PC-3 (cell line): Measurements from ENCODE around the gene KRT79. TPM values are rescaled to one million over a fixed set of nuclear protein-coding genes. Genes with fewer than 3 reads are reported as not detected.

Source experiments
- ATAC-seq: fragments of 200-7000 bp; cut with Tn5 transposase; 2 replicates; pipeline ENCODE4 v1.9.1; 2020; ENCODE audit warnings: mild to moderate bottlenecking, moderate library complexity
- BruUV-seq: library from RNA; stranded (reverse); fragments of 400-500 nt; replicated peaks from 2 replicates; lab custom pipeline; 2021; lab: Mats Ljungman, UMichigan
- CTCF ChIA-PET: fragments of 300-600 bp; sonication (Branson Sonifier 250); formaldehyde crosslinking; loops from one replicate; lab custom pipeline; 2022; ENCODE audit warnings: antibody characterized with exemption; lab: Charles Lee
- POLR2A ChIA-PET: fragments of 300-600 bp; sonication (Branson Sonifier 250); formaldehyde crosslinking; loops from one replicate; lab custom pipeline; 2022; ENCODE audit warnings: antibody characterized with exemption; ENCODE audit not compliant: unreplicated experiment; lab: Charles Lee
- DNase-seq: peaks from one replicate; pipeline ENCODE4 v3.0.0-alpha.2; 2015
- H2AFZ ChIP-seq: fragments of 300-600 bp; sonication (generic); 2 replicates; pipeline ENCODE4 v1.6.0; 2016; ENCODE audit warnings: antibody characterized with exemption, low read length
- H3F3A ChIP-seq: fragments of 300-600 bp; sonication (generic); one replicate; pipeline ENCODE4 v1.6.0; 2017; ENCODE audit warnings: antibody characterized with exemption, low read length, control low read depth, mild to moderate bottlenecking; ENCODE audit not compliant: unreplicated experiment
- H3K27ac ChIP-seq: fragments of 300-600 bp; sonication (generic); 2 replicates; pipeline ENCODE4 v1.5.1; 2016; ENCODE audit warnings: mild to moderate bottlenecking, low read length
- H3K27me3 ChIP-seq: fragments of 300-600 bp; sonication (generic); 2 replicates; pipeline ENCODE4 v1.6.1; 2016; ENCODE audit warnings: low read length, mixed read lengths
- H3K36me3 ChIP-seq: fragments of 300-600 bp; sonication (generic); 2 replicates; pipeline ENCODE4 v1.6.1; 2016; ENCODE audit warnings: low read depth, mixed run types, low read length, mixed read lengths
- H3K4me1 ChIP-seq: fragments of 300-600 bp; sonication (generic); 2 replicates; pipeline ENCODE4 v1.5.1; 2016; ENCODE audit warnings: low read length; ENCODE audit not compliant: insufficient read depth
- H3K4me2 ChIP-seq: fragments of 300-600 bp; sonication (generic); 2 replicates; pipeline ENCODE4 v1.6.0; 2016; ENCODE audit warnings: low read length
- H3K4me3 ChIP-seq: fragments of 300-600 bp; sonication (generic); 2 replicates; pipeline ENCODE4 v1.5.1; 2016; ENCODE audit warnings: mild to moderate bottlenecking, low read length, mixed read lengths
- H3K79me2 ChIP-seq: fragments of 300-600 bp; sonication (generic); 2 replicates; pipeline ENCODE4 v1.6.1; 2017; ENCODE audit warnings: low read length, mixed read lengths
- H3K9ac ChIP-seq: fragments of 300-600 bp; sonication (generic); 2 replicates; pipeline ENCODE4 v1.6.0; 2016; ENCODE audit warnings: mild to moderate bottlenecking, low read length
- H3K9me2 ChIP-seq: fragments of 300-600 bp; sonication (generic); replicated peaks from 2 replicates; pipeline ENCODE4 v1.6.1; 2016; ENCODE audit warnings: mixed run types, low read length, mixed read lengths
- H3K9me3 ChIP-seq: fragments of 300-600 bp; sonication (generic); 2 replicates; pipeline ENCODE4 v1.6.1; 2016; ENCODE audit warnings: low read length, mixed read lengths
- H4K20me1 ChIP-seq: fragments of 300-600 bp; sonication (generic); 2 replicates; pipeline ENCODE4 v1.6.1; 2016; ENCODE audit warnings: low read length, mixed read lengths
- EZH2 ChIP-seq: fragments of 300-600 bp; sonication (generic); IDR thresholded peaks from one replicate; pipeline ENCODE4 v1.6.1; 2017; ENCODE audit warnings: antibody characterized with exemption, mild to moderate bottlenecking, low read length; ENCODE audit not compliant: unreplicated experiment
- EZH2phosphoT487 ChIP-seq: fragments of 300-600 bp; sonication (generic); IDR thresholded peaks from 2 replicates; pipeline ENCODE4 v1.6.1; 2018; ENCODE audit warnings: mild to moderate bottlenecking, antibody characterized with exemption, low read length, borderline replicate concordance
- intact Hi-C: fragments of 100-400 bp; cut with micrococcal nuclease; formaldehyde crosslinking; loops from 2 replicates; pipeline ENCODE4 v1.9.0; 2023
- total RNA-seq: library from RNA; depleted of rRNA; stranded (reverse); fragments of >200 nt; gene quantifications from 2 replicates; pipeline ENCODE4 v1.2.3, GENCODE V29; 2014
- TF ChIP-seq, protein P1 (sequence below): fragments of 300-600 bp; sonication (generic); conservative IDR thresholded peaks from 2 replicates; pipeline ENCODE4 v1.5.1; 2017; ENCODE audit warnings: antibody characterized with exemption, low read depth, mild to moderate bottlenecking, low read length

Gene KRT79
- total RNA-seq, 1 experiment from 2014 or later = not detected

DNA sequence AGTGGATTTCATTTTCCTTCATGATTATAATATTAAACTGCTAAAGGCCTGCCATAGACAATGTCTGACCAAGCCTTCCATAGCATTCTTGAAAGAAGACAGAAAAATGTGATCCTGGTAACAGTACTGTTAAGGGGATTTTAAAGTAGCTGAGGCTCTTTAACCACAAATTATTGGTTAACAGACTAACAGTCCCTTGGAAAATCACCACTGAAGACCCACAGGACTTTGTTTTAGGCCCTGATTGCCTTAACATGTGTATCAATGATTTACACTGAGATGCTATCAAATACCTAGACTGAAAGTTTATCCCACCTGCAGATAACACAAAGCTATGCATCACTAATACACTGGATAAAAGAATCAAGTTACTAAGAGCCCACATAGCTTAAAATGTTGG, 6.0 kb downstream of the KRT79 start:
- no peaks in the 10 kb centered on the region for H3F3A ChIP-seq
- H3K4me2 ChIP-seq = no peak overlapping the region
- no peak overlapping the region for H2AFZ ChIP-seq
- no peaks in the 10 kb centered on the region for H3K79me2 ChIP-seq
- no peaks in the 10 kb centered on the region for H3K9me3 ChIP-seq
- ChIA-PET CTCF (no interaction called here), POLR2A (no interaction called here)
- H3K36me3 ChIP-seq = no peaks in the 10 kb centered on the region
- H3K4me1 ChIP-seq = no peaks in the 10 kb centered on the region
- no peak overlapping the region for H3K4me3 ChIP-seq
- intact Hi-C loops = no loop called here
- DNase-seq (no peak), ATAC-seq (no peak)
- H3K9me2 ChIP-seq = no peaks in the 10 kb centered on the region
- BruUV-seq = no TSS peak
- H3K27me3 ChIP-seq = no peaks in the 10 kb centered on the region
- no peak overlapping the region for H3K9ac ChIP-seq
- H3K27ac ChIP-seq = no peak overlapping the region
- H4K20me1 ChIP-seq = no peaks in the 10 kb centered on the region
- TF ChIP-seq, protein P1, sequence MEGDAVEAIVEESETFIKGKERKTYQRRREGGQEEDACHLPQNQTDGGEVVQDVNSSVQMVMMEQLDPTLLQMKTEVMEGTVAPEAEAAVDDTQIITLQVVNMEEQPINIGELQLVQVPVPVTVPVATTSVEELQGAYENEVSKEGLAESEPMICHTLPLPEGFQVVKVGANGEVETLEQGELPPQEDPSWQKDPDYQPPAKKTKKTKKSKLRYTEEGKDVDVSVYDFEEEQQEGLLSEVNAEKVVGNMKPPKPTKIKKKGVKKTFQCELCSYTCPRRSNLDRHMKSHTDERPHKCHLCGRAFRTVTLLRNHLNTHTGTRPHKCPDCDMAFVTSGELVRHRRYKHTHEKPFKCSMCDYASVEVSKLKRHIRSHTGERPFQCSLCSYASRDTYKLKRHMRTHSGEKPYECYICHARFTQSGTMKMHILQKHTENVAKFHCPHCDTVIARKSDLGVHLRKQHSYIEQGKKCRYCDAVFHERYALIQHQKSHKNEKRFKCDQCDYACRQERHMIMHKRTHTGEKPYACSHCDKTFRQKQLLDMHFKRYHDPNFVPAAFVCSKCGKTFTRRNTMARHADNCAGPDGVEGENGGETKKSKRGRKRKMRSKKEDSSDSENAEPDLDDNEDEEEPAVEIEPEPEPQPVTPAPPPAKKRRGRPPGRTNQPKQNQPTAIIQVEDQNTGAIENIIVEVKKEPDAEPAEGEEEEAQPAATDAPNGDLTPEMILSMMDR = no peak
- no peak for TF ChIP-seq EZH2
- no peak for TF ChIP-seq EZH2phosphoT487

DNA sequence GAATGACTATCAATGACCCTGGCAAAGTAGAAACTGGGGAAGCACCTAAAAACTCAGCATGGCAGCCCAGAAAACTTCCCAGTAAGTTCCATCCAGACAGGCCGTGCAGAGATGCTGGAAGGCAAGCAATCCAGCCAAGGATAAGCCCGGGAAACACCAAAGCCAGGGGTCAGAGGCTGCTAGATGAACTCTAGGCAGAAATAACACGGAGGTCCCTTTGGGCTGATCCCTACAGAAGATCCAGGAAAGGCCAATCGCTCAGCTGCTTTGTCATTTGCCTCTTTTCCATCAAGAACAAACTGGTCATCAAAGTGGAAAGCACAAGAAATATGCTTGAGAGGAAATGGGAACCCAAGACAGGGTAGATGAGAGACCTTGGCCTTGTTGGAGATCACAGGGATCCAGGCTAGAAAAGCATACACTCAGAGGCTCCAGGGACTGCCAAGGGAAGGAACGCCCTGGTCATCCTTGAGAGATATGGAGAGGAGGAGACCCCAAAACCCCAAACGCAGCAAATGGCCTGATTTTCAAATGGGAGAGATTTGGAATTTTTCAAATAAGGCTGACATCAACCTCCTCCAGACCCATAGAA, 6.5 kb downstream of the KRT79 start:
- no peak overlapping the region for H3K27ac ChIP-seq
- H3K4me2 ChIP-seq = no peak overlapping the region
- H3K27me3 ChIP-seq = no peaks in the 10 kb centered on the region
- H3F3A ChIP-seq = no peaks in the 10 kb centered on the region
- H4K20me1 ChIP-seq = no peaks in the 10 kb centered on the region
- ChIA-PET CTCF (no interaction called here), POLR2A (no interaction called here)
- ATAC-seq (no peak), DNase-seq (no peak)
- H3K9me2 ChIP-seq = no peaks in the 10 kb centered on the region
- H3K4me3 ChIP-seq = no peak overlapping the region
- H3K9ac ChIP-seq = no peak overlapping the region
- H2AFZ ChIP-seq = no peak overlapping the region
- H3K9me3 ChIP-seq = no peaks in the 10 kb centered on the region
- H3K36me3 ChIP-seq = no peaks in the 10 kb centered on the region
- TF ChIP-seq EZH2phosphoT487 (no peak), EZH2 (no peak)
- TF ChIP-seq, protein P1 = no peak
- intact Hi-C loops = no loop called here
- peaks cover under 1% of the 10 kb centered on the region; the same call in 1 of the 2 replicates for H3K4me1 ChIP-seq
- no TSS peak for BruUV-seq
- H3K79me2 ChIP-seq = no peaks in the 10 kb centered on the region
